C4-2B (cell line): ENCODE measurements around the gene TOPAZ1.

ENCODE experiments used
- H3K27ac ChIP-seq: fragments of 450-650 bp; 2 replicates; pipeline ENCODE4 v1.5.1; 2017
- CTCF ChIP-seq: fragments of 450-650 bp; conservative IDR thresholded peaks from 2 replicates; pipeline ENCODE4 v1.5.1; 2017; ENCODE audit warnings: mild to moderate bottlenecking
- ZFX ChIP-seq: fragments of 450-650 bp; IDR thresholded peaks from 2 replicates; pipeline ENCODE4 v1.6.1; 2017

TOPAZ1 gene

DNA sequence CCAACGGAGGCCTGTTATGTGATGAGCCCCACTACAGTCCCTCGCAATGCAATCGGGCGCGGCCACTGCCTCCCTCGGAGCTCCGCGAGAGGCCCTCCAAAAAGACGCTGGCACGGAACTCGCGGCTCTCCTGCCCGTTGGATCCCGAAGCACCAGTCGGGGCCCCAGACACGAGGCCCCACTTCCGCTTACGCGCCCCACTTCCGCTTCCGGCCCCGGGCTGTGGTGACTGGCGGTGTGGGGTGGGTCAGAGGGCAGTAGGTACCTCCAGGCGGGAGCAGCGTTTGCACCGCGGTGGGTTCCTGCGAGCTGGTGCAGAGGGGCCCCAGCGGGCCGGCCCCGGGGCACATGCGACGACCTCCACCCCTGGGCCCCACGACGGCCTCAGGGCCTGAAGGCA is at the start of gene TOPAZ1:
Gene TOPAZ1 (plus strand): TSS at position 181 of the 400 bp plus-strand sequence. CDS start 168 bp downstream, at position 349.
- TF ChIP-seq ZFX (no peak), CTCF (no peak)
- H3K27ac ChIP-seq: no peak within 1 kb of the TSS

- TF ChIP-seq CTCF: peak; percentile 84
- no peak for TF ChIP-seq ZFX
- no peak overlapping the region for H3K27ac ChIP-seq
Measured at GRCh38 chr3:44198284-44199269, 43.1 kb upstream of the TOPAZ1 start.

- no peak overlapping the region for H3K27ac ChIP-seq
- TF ChIP-seq ZFX (no peak), CTCF (no peak)
Measured at GRCh38 chr3:44206261-44206660, 35.4 kb upstream of the TOPAZ1 start.

DNA sequence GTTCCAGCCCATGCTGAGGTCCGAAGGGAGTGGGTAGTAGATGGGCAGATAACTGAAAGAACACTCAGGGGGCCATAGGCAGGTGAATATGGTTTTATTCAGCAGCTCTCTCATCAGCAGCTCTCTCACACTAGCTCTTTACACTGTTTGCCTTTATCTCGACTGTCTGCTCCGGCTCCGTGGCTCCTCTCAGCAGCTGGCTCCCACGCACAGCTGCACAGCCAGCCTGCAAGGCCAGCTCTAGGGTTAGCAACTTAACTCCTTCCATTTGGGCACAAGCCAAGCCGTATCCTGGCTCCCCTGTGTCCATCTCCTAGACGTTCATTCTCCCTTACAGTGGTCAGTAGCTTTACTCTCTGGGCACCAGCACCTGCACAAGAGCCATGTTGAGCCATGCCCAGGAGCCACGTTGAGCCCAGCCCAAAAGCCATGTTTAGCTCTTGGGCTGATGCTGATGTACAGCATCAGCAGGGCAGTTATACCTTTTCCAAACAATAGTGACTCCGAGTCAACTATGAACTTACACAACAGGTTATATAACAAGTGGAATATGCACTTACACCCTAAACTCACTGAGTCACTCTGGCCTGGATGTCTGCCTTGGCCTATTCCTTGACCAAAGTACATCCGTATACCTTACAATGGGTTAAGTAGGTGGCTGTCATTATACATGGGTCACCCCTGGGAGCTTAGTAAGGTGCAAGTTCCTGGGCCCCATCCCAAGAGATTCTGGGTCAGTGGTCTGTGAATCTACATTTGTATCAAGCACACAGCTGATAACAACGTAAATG is 34.6 kb upstream of the TOPAZ1 start:
- no peak overlapping the region for H3K27ac ChIP-seq

DNA sequence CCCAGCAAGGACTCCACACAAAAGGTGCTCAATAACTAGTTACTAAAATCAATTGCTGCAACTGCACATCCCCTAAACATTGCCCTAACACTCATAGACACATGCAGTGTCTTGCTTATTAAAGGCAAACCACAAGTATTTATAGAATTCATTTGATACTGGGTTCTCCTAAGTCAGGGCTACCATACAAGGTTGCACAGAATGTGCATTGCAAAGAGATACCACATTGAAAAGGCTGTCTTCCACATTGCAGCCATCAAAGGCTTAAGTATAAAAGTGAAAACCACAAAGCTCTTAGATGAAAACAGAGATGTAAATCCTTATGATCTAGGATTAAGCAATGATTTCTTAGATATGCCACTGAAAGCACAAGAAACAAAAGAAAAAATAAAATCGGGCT is 33.6 kb upstream of the TOPAZ1 start:
- no peak overlapping the region for H3K27ac ChIP-seq
- no peak for TF ChIP-seq CTCF
- TF ChIP-seq ZFX: no peak

More for the DNA sequence above, 34.6 kb upstream of the TOPAZ1 start:
- TF ChIP-seq CTCF (no peak), ZFX (no peak)

DNA sequence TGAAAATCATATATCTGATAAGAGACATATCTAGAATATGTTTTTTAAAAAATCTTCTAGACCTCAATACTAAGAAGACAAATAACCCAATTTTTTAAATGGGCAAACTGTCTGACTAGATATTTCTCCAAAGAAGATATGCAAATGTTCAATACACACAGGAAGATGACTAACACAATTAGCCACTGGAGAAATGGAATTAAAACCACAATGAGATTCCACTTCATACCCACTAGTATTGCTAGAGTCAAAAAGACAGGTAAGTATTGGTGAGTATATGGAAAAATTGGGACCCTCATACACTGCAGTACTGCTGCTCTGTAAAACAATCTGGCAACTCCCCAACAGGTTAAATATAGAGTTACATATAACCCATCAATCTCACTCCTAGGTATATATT is 33.1 kb upstream of the TOPAZ1 start:
- no peak overlapping the region for H3K27ac ChIP-seq

More for the DNA sequence above, 33.1 kb upstream of the TOPAZ1 start:
- no peak for TF ChIP-seq CTCF
- no peak for TF ChIP-seq ZFX
